Memory B cell (primary cell): ENCODE data around the gene MYCBP2.
"Not testable (repeated sequence)": the region's sequence is repeated elsewhere in the genome, so short reads cannot be mapped to it uniquely, and the experiment has no call there.

Source experiments
- ATAC-seq: fragments of 150-1000 bp; cut with Tn5 transposase; 2 replicates; pipeline ENCODE4 v1.10.0; 2021; ENCODE audit warnings: low read depth, mild to moderate bottlenecking, moderate library complexity
- DNase-seq, 2 donors: peaks; one replicate each; pipeline ENCODE4 v3.0.0; 2022; ENCODE audit warnings: low spot score in 2 of 2
- H3K27ac Mint-ChIP-seq: one replicate; pipeline ENCODE4 v1.8.0; 2022; ENCODE audit warnings: mild to moderate bottlenecking, moderate library complexity, mixed read lengths
- H3K27me3 Mint-ChIP-seq: one replicate; pipeline ENCODE4 v1.8.0; 2022; ENCODE audit warnings: mixed read lengths
- H3K36me3 Mint-ChIP-seq: one replicate; pipeline ENCODE4 v1.8.0; 2022; ENCODE audit warnings: mild to moderate bottlenecking, mixed read lengths
- H3K4me1 Mint-ChIP-seq: one replicate; pipeline ENCODE4 v1.8.0; 2022; ENCODE audit warnings: mixed read lengths
- H3K4me3 Mint-ChIP-seq: one replicate; pipeline ENCODE4 v1.8.0; 2022; ENCODE audit warnings: mild to moderate bottlenecking, moderate library complexity, mixed read lengths
- H3K9me3 Mint-ChIP-seq: one replicate; pipeline ENCODE4 v1.8.0; 2022; ENCODE audit warnings: mixed read lengths

Gene MYCBP2

GRCh38 chr13:77328819-77329132 is 1.9 kb upstream of the MYCBP2 start:
- H3K27ac Mint-ChIP-seq, result peak overlapping the region; percentile 94
- DNase-seq, result no peak
- no peak for ATAC-seq
- peaks cover 26% of the 10 kb centered on the region for H3K4me1 Mint-ChIP-seq
- peak overlapping the region; percentile 96 for H3K4me3 Mint-ChIP-seq
- peaks cover 2% of the 10 kb centered on the region for H3K36me3 Mint-ChIP-seq
- H3K9me3 Mint-ChIP-seq, result peaks cover 2% of the 10 kb centered on the region
- no peaks in the 10 kb centered on the region for H3K27me3 Mint-ChIP-seq

- Mint-ChIP-seq H3K4me3 (peak overlapping the region; percentile 99), H3K4me1 (peaks cover 50% of the 10 kb centered on the region), H3K36me3 (peaks cover 3% of the 10 kb centered on the region), H3K27ac (peak overlapping the region; percentile 97), H3K9me3 (peaks cover 2% of the 10 kb centered on the region), H3K27me3 (no peaks in the 10 kb centered on the region)
- ATAC-seq (no peak), DNase-seq (no peak)
These were observed 1.4 kb downstream of the MYCBP2 start for GRCh38 chr13:77325371-77325980.

- Mint-ChIP-seq H3K4me3 (peak overlapping the region; percentile 64), H3K27me3 (no peaks in the 10 kb centered on the region), H3K4me1 (peaks cover 57% of the 10 kb centered on the region), H3K36me3 (peaks cover 3% of the 10 kb centered on the region), H3K9me3 (peaks cover 2% of the 10 kb centered on the region), H3K27ac (peak overlapping the region; percentile 70)
- no peak for DNase-seq
- no peak for ATAC-seq
These were observed 3.0 kb downstream of the MYCBP2 start for GRCh38 chr13:77323858-77324257.

GRCh38 chr13:77319536-77319935 is 7.4 kb downstream of the MYCBP2 start:
- H3K27ac Mint-ChIP-seq, result no peak overlapping the region

GRCh38 chr13:77318741-77319140 is 8.2 kb downstream of the MYCBP2 start:
- Mint-ChIP-seq H3K4me3 (no peak overlapping the region), H3K4me1 (peaks cover 67% of the 10 kb centered on the region), H3K27me3 (no peaks in the 10 kb centered on the region), H3K27ac (peak overlapping the region; percentile 70), H3K9me3 (no peaks in the 10 kb centered on the region), H3K36me3 (peaks cover under 1% of the 10 kb centered on the region)
- ATAC-seq, result no peak
- no peak for DNase-seq

More at GRCh38 chr13:77319536-77319935, 7.4 kb downstream of the MYCBP2 start:
- peaks cover 2% of the 10 kb centered on the region for H3K9me3 Mint-ChIP-seq
- ATAC-seq (no peak), DNase-seq (no peak)
- peaks cover 3% of the 10 kb centered on the region for H3K36me3 Mint-ChIP-seq
- peak overlapping the region; percentile 30 for H3K4me3 Mint-ChIP-seq
- peaks cover 65% of the 10 kb centered on the region for H3K4me1 Mint-ChIP-seq
- no peaks in the 10 kb centered on the region for H3K27me3 Mint-ChIP-seq

GRCh38 chr13:77316430-77316829 is 10.5 kb downstream of the MYCBP2 start:
- Mint-ChIP-seq H3K27me3 (no peaks in the 10 kb centered on the region), H3K4me3 (no peak overlapping the region), H3K27ac (peak overlapping the region; percentile 71), H3K9me3 (no peaks in the 10 kb centered on the region), H3K36me3 (no peaks in the 10 kb centered on the region), H3K4me1 (peaks cover 56% of the 10 kb centered on the region)
- DNase-seq (no peak), ATAC-seq (no peak)

- H3K27me3 Mint-ChIP-seq, DNase-seq, H3K4me3 Mint-ChIP-seq, H3K36me3 Mint-ChIP-seq, H3K9me3 Mint-ChIP-seq, ATAC-seq: not testable (repeated sequence)
- peaks cover 58% of the 10 kb centered on the region for H3K4me1 Mint-ChIP-seq
- peak overlapping the region; percentile 71 for H3K27ac Mint-ChIP-seq
These were observed 11.4 kb downstream of the MYCBP2 start for GRCh38 chr13:77315509-77315908.

GRCh38 chr13:77313923-77314322 is 13.0 kb downstream of the MYCBP2 start:
- Mint-ChIP-seq H3K27me3 (no peaks in the 10 kb centered on the region), H3K9me3 (no peaks in the 10 kb centered on the region), H3K4me1 (peaks cover 59% of the 10 kb centered on the region), H3K27ac (peak overlapping the region; percentile 81), H3K36me3 (peaks cover 2% of the 10 kb centered on the region), H3K4me3 (peak overlapping the region; percentile 42)
- DNase-seq, result no peak
- peak; percentile 56 for ATAC-seq

- Mint-ChIP-seq H3K27me3 (no peaks in the 10 kb centered on the region), H3K9me3 (peaks cover 1% of the 10 kb centered on the region), H3K4me1 (peaks cover 68% of the 10 kb centered on the region), H3K4me3 (no peak overlapping the region), H3K27ac (peak overlapping the region; percentile 52), H3K36me3 (peaks cover 5% of the 10 kb centered on the region)
- ATAC-seq (no peak), DNase-seq (no peak)
These were observed 14.6 kb downstream of the MYCBP2 start for GRCh38 chr13:77312311-77312710.

- ATAC-seq, result peak; percentile 55
These were observed 16.2 kb downstream of the MYCBP2 start for GRCh38 chr13:77310579-77311279.

GRCh38 chr13:77310161-77310560 is 16.7 kb downstream of the MYCBP2 start:
- Mint-ChIP-seq H3K27ac (peak overlapping the region; percentile 52), H3K9me3 (peaks cover 1% of the 10 kb centered on the region), H3K36me3 (peaks cover 5% of the 10 kb centered on the region), H3K4me3 (no peak overlapping the region), H3K4me1 (peaks cover 70% of the 10 kb centered on the region), H3K27me3 (no peaks in the 10 kb centered on the region)
- no peak for DNase-seq
- no peak for ATAC-seq

More at GRCh38 chr13:77310579-77311279, 16.2 kb downstream of the MYCBP2 start:
- no peak for DNase-seq
- Mint-ChIP-seq H3K4me3 (peak overlapping the region; percentile 18), H3K9me3 (peaks cover 1% of the 10 kb centered on the region), H3K27ac (peak overlapping the region; percentile 52), H3K4me1 (peaks cover 67% of the 10 kb centered on the region), H3K27me3 (no peaks in the 10 kb centered on the region), H3K36me3 (peaks cover 5% of the 10 kb centered on the region)

- ATAC-seq (no peak), DNase-seq (no peak)
- peaks cover 6% of the 10 kb centered on the region for H3K36me3 Mint-ChIP-seq
- H3K4me3 Mint-ChIP-seq, result no peak overlapping the region
- peak overlapping the region; percentile 52 for H3K27ac Mint-ChIP-seq
- H3K4me1 Mint-ChIP-seq, result peaks cover 66% of the 10 kb centered on the region
- H3K9me3 Mint-ChIP-seq, result peaks cover 3% of the 10 kb centered on the region
- H3K27me3 Mint-ChIP-seq, result no peaks in the 10 kb centered on the region
These were observed 17.6 kb downstream of the MYCBP2 start for GRCh38 chr13:77309254-77309653.

- peak overlapping the region; percentile 35 for H3K27ac Mint-ChIP-seq
These were observed 20.4 kb downstream of the MYCBP2 start for GRCh38 chr13:77306458-77306857.

GRCh38 chr13:77305266-77305665 is 21.6 kb downstream of the MYCBP2 start:
- peaks cover 52% of the 10 kb centered on the region for H3K4me1 Mint-ChIP-seq
- no peak for DNase-seq
- peaks cover 4% of the 10 kb centered on the region for H3K9me3 Mint-ChIP-seq
- H3K36me3 Mint-ChIP-seq, result peaks cover 6% of the 10 kb centered on the region
- peak overlapping the region; percentile 17 for H3K27ac Mint-ChIP-seq
- no peak overlapping the region for H3K4me3 Mint-ChIP-seq
- peak; percentile 74 for ATAC-seq
- no peaks in the 10 kb centered on the region for H3K27me3 Mint-ChIP-seq

More at GRCh38 chr13:77306458-77306857, 20.4 kb downstream of the MYCBP2 start:
- H3K4me1 Mint-ChIP-seq, result peaks cover 53% of the 10 kb centered on the region
- H3K4me3 Mint-ChIP-seq, result no peak overlapping the region
- H3K9me3 Mint-ChIP-seq, result peaks cover 4% of the 10 kb centered on the region
- no peak for DNase-seq
- H3K36me3 Mint-ChIP-seq, result peaks cover 8% of the 10 kb centered on the region
- ATAC-seq, result no peak
- H3K27me3 Mint-ChIP-seq, result no peaks in the 10 kb centered on the region
